AG09309 (cell line): ENCODE results near the gene PCDH15.

Experiments used
- DNase-seq: peaks from one replicate; pipeline ENCODE4 v3.0.0-alpha.2; 2010; ENCODE audit warnings: low read depth
- H3K4me3 ChIP-seq: 2 replicates; pipeline ENCODE4 v1.5.1; 2011; ENCODE audit warnings: mild to moderate bottlenecking, low read depth, low read length, moderate library complexity; ENCODE audit not compliant: control insufficient read depth
- CTCF ChIP-seq: IDR thresholded peaks from 2 replicates; pipeline ENCODE4 v1.5.1; 2011; ENCODE audit warnings: mild to moderate bottlenecking, low read depth, low read length, inconsistent platforms; ENCODE audit not compliant: insufficient read depth, control insufficient read depth; ENCODE audit errors: missing control alignments

Gene PCDH15

DNA sequence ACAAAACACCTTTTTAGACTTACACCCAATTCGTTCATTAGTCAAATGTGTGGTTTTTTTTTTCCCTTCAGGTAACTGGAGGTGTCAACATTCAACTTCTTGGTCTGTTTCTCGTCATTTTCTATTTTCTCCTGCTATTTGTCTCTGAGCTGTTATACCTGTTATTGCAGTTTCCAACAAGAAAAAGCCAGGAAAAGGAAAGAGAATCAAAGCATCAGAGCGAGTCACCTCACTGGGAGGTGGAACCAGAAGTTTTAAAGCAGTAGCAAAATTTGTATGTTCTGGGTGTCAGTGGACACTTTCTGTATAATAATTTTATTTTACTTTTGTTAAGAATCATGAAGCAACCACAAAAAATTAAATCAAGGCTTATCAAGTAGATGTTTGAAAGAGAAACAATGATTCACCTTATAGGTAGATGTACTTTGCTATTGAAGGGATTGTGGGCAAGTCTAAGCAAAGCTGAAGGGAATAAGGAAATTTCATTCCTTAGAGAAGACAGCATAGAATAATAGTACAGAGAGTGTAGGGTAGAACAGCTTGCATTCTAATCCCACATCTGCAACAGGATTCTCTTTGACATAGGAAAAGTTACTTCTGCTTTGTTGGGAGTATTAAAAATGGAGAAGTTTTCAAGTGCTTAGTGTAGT, 675.8 kb downstream of the PCDH15 start:
- H3K4me3 ChIP-seq, result no peak overlapping the region
- no peak for TF ChIP-seq CTCF
- DNase-seq, result no peak

GRCh38 chr10:54124209-54124885, 676.7 kb downstream of the PCDH15 start:
- no peak for TF ChIP-seq CTCF
- H3K4me3 ChIP-seq, result no peak overlapping the region
- no peak for DNase-seq

- DNase-seq, result no peak
- no peak overlapping the region for H3K4me3 ChIP-seq
- TF ChIP-seq CTCF, result no peak
These were observed 680.2 kb downstream of the PCDH15 start for GRCh38 chr10:54120806-54121205.

DNA sequence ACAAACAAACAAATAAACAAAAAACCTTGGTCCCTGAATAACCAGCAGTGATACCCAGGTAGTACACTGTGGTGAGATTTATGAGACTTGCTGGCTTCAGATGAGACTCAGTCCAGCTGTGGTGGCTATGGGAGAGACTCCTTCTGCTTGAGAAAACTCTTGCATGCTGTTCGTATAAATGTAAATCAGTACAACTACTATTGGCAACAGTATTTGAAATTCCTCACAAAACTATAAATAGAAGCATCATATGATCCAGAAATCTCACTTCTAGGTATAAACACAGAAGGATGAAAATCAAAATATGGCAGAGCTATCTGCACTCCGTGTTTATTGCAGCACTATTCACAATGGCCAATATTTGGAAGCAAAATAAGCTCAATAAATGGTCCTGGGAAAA, 692.1 kb downstream of the PCDH15 start:
- no peak for TF ChIP-seq CTCF
- no peak overlapping the region for H3K4me3 ChIP-seq
- no peak for DNase-seq

DNA sequence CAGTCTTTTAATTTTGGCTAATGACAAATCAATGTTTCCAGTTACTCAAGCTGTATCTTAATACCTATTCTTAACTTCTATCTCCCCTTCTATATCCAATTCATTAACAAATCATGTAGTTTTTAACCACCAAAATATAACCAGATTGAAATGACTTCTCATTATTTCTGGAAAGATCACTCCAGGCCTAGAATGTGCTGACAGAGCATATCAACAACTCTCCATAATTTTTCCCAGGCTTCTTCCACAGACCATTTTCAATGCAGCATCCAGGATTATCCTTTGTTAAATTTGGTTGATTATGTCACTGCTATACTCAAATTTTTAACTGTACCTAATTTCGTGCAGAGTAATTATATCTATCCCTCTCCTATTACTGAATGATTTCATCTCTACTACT, 704.1 kb downstream of the PCDH15 start:
- DNase-seq, result no peak
- H3K4me3 ChIP-seq, result no peak overlapping the region
- no peak for TF ChIP-seq CTCF

DNA sequence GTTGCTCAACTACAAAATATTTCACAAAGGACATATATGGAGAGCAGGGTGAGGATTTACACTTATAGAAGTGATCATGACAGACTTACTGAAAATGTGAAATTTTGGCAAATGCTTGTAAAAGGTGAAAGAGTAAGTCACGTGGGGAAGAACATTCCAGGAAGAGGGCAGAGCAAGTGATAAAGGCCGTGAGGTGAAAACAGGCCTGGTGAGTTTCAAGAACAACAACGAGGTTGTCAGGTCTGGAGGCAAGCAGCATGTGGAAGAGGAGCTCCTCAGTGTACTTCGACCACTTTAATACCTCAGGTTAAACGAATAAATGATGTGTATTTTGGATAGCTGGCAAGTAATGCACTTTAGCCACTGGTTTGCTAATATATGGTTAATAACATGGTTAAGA, 706.7 kb downstream of the PCDH15 start:
- DNase-seq, result no peak
- no peak overlapping the region for H3K4me3 ChIP-seq
- TF ChIP-seq CTCF, result no peak

DNA sequence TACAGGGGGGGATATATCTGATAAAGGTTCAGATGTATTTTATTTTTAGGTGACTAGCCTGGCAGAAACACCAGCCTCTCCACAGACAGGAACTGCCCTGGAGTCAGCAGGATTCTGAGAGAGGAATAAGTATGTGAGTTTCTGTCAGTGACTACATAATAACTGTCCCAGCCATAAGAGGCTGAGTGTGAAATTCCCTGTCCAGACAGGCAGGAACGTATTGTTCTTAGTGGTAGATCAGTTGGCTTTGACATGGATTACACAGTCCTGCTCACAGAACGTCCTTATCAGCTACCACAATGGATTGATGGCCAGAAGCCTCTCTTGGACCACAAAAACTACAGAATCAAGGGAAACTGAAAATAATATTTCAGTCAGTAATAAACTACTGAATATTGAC, 709.8 kb downstream of the PCDH15 start:
- no peak for DNase-seq
- H3K4me3 ChIP-seq, result no peak overlapping the region
- no peak for TF ChIP-seq CTCF
